ENCODE results near the gene MBOAT1. TPM values are rescaled to one million over a fixed set of nuclear protein-coding genes. Genes with fewer than 3 reads are reported as not detected.
"Not testable (repeated sequence)": the region's sequence is repeated elsewhere in the genome, so short reads cannot be mapped to it uniquely, and the experiment has no call there.

MBOAT1 gene
- total RNA-seq, 2 experiments from 2014 or later, result 13.3 to 16.1 TPM

DNA sequence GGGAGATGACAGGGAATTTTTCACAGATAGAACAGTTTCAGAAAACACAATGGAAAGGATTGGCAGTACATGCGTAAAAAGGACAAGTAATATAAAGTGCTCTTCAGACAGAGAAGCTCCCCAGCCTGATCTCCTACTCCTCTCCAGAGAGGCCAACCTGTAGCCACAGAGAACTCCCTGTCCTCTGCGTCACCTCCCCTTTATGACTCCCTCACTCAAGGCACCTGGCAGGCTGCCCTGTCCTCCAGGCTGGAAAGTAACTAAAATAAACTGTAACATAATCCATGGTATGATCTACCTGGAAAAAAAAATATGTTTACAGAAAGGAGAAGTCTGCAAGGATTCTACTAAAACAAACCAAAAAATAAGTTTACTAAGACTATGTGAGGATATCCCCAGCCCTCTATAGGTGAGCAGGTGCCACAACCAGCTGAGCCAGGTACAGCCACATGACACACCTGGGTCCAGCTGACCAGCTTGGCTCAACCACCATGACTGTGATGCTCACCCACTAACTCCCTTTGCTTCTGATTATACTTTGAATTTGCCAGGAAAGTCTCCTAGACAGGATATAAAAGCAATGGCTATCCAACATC, 29.2 kb downstream of the MBOAT1 start:
- intact Hi-C loops (cut with DNase I, micrococcal nuclease), result no loop called here
- Mint-ChIP-seq H3K4me1 (peaks cover 6% of the 10 kb centered on the region), H3K4me3 (no peak overlapping the region)

DNA sequence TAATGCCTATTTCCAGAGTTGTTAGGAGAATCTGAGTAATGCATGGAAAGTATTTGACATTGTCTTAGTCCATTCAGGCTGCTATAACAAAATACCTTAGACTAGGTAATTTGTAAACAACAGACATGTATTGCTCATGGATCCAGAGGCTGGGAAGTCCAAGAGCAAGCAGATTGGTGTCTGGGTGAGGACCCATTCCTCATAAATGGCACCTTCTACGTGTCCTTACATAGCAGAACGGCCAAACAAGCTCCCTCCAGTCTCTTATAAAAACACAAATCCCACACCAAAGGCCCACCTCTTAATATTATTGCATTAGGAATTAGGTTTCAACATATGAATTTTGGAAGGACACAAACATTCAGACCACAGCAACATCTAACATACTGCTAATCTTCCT, 30.2 kb downstream of the MBOAT1 start:
- no peak for ATAC-seq
- intact Hi-C loops (cut with DNase I, micrococcal nuclease), result no loop called here
- Mint-ChIP-seq H3K4me3 (no peak overlapping the region), H3K36me3 (ENCODE audit: low read depth) (peaks cover 38% of the 10 kb centered on the region), H3K4me1 (peaks cover 8% of the 10 kb centered on the region), H3K27ac (no peak overlapping the region), H3K9me3 (ENCODE audit: low read depth) (no peaks in the 10 kb centered on the region), H3K27me3 (no peaks in the 10 kb centered on the region)
- POLR2A ChIA-PET, result no interaction called here
- CTCF ChIA-PET, result no interaction called here
- DNase-seq, result no peak

More for the DNA sequence above, 29.2 kb downstream of the MBOAT1 start:
- Mint-ChIP-seq H3K36me3 (ENCODE audit: low read depth) (peaks cover 44% of the 10 kb centered on the region), H3K9me3 (ENCODE audit: low read depth) (no peaks in the 10 kb centered on the region), H3K27ac (no peak overlapping the region), H3K27me3 (no peaks in the 10 kb centered on the region)
- ChIA-PET CTCF (no interaction called here), POLR2A (no interaction called here)
- ATAC-seq (no peak), DNase-seq (no peak)

DNA sequence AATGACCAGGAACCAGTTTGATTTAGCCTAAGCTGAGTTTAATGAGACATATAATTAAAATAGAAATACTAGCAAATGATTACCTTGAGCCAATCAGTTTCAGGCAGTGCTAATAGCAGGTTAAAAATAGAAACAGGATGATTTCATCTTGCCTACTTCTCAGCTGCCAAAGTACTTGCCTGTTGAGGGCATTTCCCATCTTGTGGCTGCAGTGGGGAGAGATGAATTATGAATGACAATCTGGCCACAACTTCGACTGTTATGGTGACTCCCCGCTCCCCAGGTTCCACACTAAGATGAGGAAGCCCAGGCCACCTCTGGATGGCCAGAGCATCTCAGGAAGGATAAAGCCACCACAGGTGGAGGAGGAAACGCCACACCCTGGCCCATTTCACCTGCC, 31.3 kb downstream of the MBOAT1 start:
- H3K27ac Mint-ChIP-seq, result no peak overlapping the region
- ATAC-seq (no peak), DNase-seq (no peak)
- ChIA-PET CTCF (no interaction called here), POLR2A (no interaction called here)
- intact Hi-C loops (cut with DNase I, micrococcal nuclease), result no loop called here
- H3K4me3 Mint-ChIP-seq, result no peak overlapping the region
- H3K36me3 Mint-ChIP-seq (ENCODE audit: low read depth), result peaks cover 34% of the 10 kb centered on the region
- H3K4me1 Mint-ChIP-seq, result peaks cover 8% of the 10 kb centered on the region
- no peaks in the 10 kb centered on the region for H3K27me3 Mint-ChIP-seq
- no peaks in the 10 kb centered on the region for H3K9me3 Mint-ChIP-seq (ENCODE audit: low read depth)

DNA sequence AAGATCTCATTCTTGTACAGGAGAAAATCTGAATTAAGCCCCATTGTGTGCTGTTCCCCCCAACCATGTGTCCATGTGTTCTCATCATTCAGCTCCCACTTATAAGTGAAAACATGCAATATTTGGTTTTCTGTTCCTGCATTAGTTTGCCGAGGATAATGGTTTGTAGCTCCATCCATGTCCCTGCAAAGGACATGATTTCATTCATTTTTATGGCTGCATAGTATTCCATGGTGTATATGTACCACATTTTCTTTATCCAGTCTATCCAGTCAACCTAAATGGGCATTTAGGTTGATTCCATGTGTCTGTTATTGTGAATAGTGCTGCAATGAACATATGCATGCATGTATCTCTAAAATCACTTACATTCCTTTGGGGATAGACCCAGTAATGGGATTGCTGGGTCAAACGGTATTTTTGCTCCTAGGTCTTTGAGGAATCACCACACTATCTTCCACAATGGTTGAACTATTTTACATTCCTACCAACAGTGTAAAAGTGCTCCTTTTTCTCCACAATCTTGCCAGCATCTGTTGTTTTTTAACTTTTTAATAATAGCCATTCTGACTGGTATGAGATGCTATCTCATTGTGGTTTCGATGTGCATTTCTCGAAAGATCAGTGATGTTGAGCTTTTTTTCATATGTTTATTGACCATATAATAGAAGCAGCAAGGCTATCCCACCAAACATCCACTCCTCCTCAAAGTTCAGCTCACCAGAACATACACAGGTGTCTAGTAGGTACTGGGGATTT, 32.8 kb downstream of the MBOAT1 start:
- Mint-ChIP-seq H3K36me3 (ENCODE audit: low read depth) (peaks cover 30% of the 10 kb centered on the region), H3K4me1 (peaks cover 12% of the 10 kb centered on the region)
- intact Hi-C loops (cut with DNase I, micrococcal nuclease); POLR2A ChIA-PET; H3K4me3 Mint-ChIP-seq; DNase-seq; H3K27me3 Mint-ChIP-seq; CTCF ChIA-PET; H3K9me3 Mint-ChIP-seq (ENCODE audit: low read depth); H3K27ac Mint-ChIP-seq; ATAC-seq: not testable (repeated sequence)

DNA sequence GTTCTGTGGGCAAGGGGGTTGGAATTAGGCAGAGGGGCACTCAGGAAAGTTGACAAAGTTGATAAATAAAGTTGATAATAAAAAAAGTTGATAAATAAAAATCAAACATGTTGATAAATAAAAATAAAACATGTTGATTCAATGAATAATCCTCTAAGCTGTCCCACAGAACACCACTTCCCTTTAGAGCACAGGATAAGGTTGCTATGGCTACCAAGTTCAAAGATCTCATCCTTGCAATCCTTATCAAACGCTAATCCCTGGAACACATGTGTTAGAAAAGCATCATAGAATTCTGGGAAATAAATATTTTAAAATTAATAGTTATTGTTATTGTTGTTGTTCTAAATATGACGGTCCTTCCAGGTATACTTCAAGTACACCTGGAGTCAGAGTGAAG, 33.9 kb downstream of the MBOAT1 start:
- ATAC-seq, result no peak

DNA sequence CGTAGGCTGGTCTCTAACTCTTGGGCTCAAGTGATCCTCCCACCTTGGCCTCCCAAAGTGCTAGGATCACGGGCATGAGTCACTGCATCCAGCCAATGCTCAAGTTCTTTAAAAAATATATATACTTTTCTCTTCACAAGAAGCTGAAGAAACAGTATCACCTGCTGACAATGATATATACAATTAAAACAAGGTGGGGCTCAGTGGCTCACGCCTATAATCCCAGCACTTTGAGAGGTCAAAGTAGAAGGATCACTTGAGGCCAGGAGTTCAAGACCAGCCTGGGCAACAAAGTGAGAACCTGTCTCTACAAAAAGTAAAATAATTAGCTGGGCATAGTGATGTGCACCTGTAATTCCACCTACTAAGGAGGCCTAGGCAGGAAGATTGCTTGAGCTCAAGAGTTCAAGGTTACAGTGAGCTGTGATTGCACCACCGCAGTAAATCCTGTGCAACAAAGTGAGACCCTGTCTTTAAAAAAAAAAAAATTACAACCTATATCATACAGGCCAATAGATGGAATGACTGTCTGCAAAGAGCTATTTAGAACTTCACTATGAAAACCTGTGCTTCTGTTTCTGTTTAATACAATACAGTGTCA, 36.4 kb downstream of the MBOAT1 start:
- ChIA-PET CTCF (interaction anchor here (0.7 kb wide), 1 partner anchor 48 kb away, joined by 3 read pairs; no protein-coding TSS in a partner anchor), POLR2A (no interaction called here)
- ATAC-seq (no peak), DNase-seq (no peak)
- H3K4me1 Mint-ChIP-seq, result peaks cover 27% of the 10 kb centered on the region
- peaks cover 13% of the 10 kb centered on the region for H3K36me3 Mint-ChIP-seq (ENCODE audit: low read depth)
- no peak overlapping the region for H3K4me3 Mint-ChIP-seq
- H3K27ac Mint-ChIP-seq, result no peak overlapping the region
- no peaks in the 10 kb centered on the region for H3K9me3 Mint-ChIP-seq (ENCODE audit: low read depth)
- no peaks in the 10 kb centered on the region for H3K27me3 Mint-ChIP-seq
- intact Hi-C loops (cut with DNase I, micrococcal nuclease), result no loop called here

More for the DNA sequence above, 33.9 kb downstream of the MBOAT1 start:
- CTCF ChIA-PET, result no interaction called here
- Mint-ChIP-seq H3K4me1 (peaks cover 23% of the 10 kb centered on the region), H3K27ac (no peak overlapping the region), H3K9me3 (ENCODE audit: low read depth) (no peaks in the 10 kb centered on the region), H3K27me3 (no peaks in the 10 kb centered on the region), H3K4me3 (no peak overlapping the region), H3K36me3 (ENCODE audit: low read depth) (peaks cover 22% of the 10 kb centered on the region)
- intact Hi-C loops (cut with DNase I, micrococcal nuclease), result no loop called here
- DNase-seq, result no peak
- POLR2A ChIA-PET, result no interaction called here

DNA sequence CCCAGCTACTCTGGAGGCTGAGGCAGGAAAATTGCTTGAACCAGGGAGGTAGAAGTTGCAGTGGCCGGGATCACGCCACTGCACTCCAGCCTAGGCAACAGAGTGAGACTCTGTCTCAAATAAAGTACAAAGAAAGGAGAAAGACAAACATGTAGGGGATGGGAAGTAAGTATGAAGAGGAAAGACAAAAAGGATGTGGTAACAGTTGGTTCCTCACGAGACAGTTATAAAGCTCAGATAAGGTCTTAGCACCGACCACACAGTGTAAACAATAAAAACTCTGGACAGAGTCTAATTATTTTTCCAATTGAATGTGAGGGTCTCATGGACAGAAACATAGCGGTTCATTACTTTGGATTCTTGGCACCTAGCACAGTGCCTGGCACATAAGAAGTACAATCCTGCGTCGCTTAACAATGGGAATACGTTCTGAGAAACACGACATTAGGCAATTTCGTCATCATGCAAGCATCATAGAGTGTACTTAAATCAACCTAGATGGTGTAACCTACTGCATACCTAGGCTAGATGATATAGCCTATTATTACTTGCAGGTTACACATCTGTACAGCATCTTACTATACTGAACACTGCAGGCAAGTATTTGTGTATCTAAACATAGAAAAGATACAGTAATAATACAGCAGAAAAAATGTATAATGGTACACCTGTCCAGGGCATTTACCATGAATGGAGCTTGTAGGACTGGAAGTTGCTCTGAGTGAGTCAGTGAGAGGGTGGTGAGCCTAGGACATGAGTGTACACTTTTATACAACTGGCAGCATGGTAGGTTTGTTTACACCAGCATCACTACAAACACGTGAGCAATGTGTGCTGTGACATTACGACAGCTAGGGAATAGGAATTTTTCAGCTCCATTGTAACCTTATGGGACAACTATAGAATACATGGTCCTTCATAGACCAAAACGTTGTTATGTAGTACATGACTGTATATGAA, 38.2 kb downstream of the MBOAT1 start:
- no peak overlapping the region for H3K4me3 Mint-ChIP-seq
- H3K27me3 Mint-ChIP-seq, result no peaks in the 10 kb centered on the region
- intact Hi-C loops (cut with DNase I, micrococcal nuclease), result no loop called here
- no peaks in the 10 kb centered on the region for H3K9me3 Mint-ChIP-seq (ENCODE audit: low read depth)
- DNase-seq (no peak), ATAC-seq (peak; percentile 54)
- POLR2A ChIA-PET, result interaction anchor here (0.6 kb wide), 1 partner anchor 39 kb away, joined by 5 read pairs; no protein-coding TSS in a partner anchor
- CTCF ChIA-PET, result interaction anchor here (0.6 to 0.7 kb wide), 2 partner anchors 96 to 508 kb away, joined by 3 read pairs; no protein-coding TSS in a partner anchor
- peaks cover 38% of the 10 kb centered on the region for H3K4me1 Mint-ChIP-seq
- peak overlapping the region; percentile 59 for H3K27ac Mint-ChIP-seq
- H3K36me3 Mint-ChIP-seq (ENCODE audit: low read depth), result peaks cover 3% of the 10 kb centered on the region

DNA sequence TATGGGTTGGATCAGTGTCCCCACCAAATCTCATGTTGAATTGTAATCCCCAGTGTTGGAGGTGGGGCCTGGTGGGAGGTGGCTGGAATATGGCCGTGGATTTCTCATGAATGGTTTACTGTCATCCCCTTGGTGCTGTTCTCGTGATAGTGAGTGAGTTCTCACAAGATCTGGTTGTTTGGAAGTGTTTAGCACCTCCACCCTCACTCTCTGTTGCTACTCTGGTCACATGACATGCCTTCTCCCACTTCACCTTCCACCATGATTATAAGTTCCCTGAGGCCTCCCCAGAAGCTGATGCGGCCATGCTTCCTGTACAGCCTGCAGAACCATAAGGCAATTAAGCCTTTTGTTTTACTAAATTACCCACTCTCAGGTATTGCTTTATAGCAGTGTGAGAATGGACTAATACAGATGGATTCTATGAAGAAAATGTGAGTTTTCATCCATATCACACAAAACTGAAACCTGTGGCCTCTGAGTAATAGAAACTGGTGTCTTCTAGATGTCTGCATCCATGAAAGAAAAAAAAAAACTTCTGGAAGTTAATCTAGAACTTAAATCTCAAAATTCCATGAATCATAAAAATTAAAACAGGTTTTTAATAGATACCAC, 39.3 kb downstream of the MBOAT1 start:
- H3K9me3 Mint-ChIP-seq (ENCODE audit: low read depth), result no peaks in the 10 kb centered on the region
- peak; percentile 70 for ATAC-seq
- no peaks in the 10 kb centered on the region for H3K27me3 Mint-ChIP-seq
- intact Hi-C loops (cut with DNase I, micrococcal nuclease), result no loop called here
- POLR2A ChIA-PET, result no interaction called here
- CTCF ChIA-PET, result interaction anchor here (0.7 kb wide), 1 partner anchor 509 kb away, joined by 3 read pairs; no protein-coding TSS in a partner anchor
- H3K27ac Mint-ChIP-seq, result peak overlapping the region; percentile 38
- peaks cover 44% of the 10 kb centered on the region for H3K4me1 Mint-ChIP-seq
- H3K4me3 Mint-ChIP-seq, result no peak overlapping the region
- DNase-seq, result peak; percentile 6
- H3K36me3 Mint-ChIP-seq (ENCODE audit: low read depth), result peaks cover 3% of the 10 kb centered on the region

DNA sequence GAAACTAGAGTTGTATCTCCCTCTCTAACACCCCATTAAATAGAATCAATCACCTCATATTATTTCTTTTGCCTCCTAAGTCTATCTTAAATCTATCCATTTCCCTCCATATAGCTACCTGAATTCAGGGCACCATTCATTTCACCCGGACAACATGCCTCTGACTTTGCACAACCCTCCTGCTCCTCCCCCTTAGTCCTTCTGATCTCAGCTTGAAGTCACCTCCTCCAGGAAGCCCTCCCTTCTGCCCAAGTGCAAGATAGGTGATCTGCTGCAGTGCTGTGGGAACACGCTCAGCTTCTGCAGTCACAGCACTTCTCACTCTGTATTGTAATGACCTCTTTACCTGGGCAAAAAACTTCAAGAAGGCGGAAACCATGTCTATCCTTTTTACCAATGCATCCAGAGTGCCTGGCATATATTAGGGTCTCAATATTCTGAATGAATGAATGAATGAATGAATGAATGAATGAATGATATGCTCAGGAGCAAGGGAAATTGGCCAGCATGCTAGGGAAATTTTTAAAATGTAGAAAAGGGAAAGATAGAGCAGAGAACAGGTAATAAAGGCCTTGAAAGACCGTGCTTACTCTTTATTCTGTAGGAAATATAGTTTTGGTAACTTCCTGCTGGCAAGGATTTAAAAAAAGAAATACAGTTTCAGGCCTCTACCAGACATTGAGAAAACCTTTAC, 41.7 kb downstream of the MBOAT1 start:
- Mint-ChIP-seq H3K4me1 (peaks cover 42% of the 10 kb centered on the region), H3K4me3 (no peak overlapping the region), H3K27me3 (no peaks in the 10 kb centered on the region), H3K27ac (no peak overlapping the region), H3K36me3 (ENCODE audit: low read depth) (peaks cover 14% of the 10 kb centered on the region), H3K9me3 (ENCODE audit: low read depth) (peaks cover 4% of the 10 kb centered on the region)
- POLR2A ChIA-PET, result no interaction called here
- DNase-seq, result no peak
- intact Hi-C loops (cut with DNase I, micrococcal nuclease), result no loop called here
- CTCF ChIA-PET, result no interaction called here
- ATAC-seq, result no peak

DNA sequence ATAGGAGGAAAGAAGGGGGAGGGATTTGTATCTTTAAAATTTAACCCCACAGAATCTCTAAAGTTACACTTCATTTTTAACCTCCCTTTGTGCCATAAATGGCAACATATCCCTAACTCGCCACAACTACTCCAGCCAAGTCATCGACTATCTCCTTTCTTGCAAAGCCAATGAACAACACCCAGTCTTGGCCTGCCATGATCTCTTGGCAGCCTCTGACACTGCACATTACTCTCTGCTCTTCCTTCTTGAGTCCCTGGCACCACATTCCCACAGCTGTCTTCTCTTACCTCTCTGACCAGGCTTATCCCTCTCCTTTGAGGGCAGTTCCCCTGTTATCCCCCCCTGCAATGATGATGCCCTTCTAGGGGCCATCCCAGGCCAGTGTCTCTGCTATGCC, 42.5 kb downstream of the MBOAT1 start:
- H3K4me3 Mint-ChIP-seq, result no peak overlapping the region
- H3K9me3 Mint-ChIP-seq (ENCODE audit: low read depth), result peaks cover 4% of the 10 kb centered on the region
- H3K4me1 Mint-ChIP-seq, result peaks cover 41% of the 10 kb centered on the region
- DNase-seq (no peak), ATAC-seq (no peak)
- POLR2A ChIA-PET, result no interaction called here
- no peaks in the 10 kb centered on the region for H3K27me3 Mint-ChIP-seq
- H3K27ac Mint-ChIP-seq, result no peak overlapping the region
- peaks cover 14% of the 10 kb centered on the region for H3K36me3 Mint-ChIP-seq (ENCODE audit: low read depth)
- intact Hi-C loops (cut with DNase I, micrococcal nuclease), result no loop called here
- CTCF ChIA-PET, result no interaction called here

All from activated CD4-positive, alpha-beta T cell treated with anti-CD3 and anti-CD28 coated beads for 36 hours (primary cell).